ENCODE measurements around the gene DCPS.

DCPS gene

DNA sequence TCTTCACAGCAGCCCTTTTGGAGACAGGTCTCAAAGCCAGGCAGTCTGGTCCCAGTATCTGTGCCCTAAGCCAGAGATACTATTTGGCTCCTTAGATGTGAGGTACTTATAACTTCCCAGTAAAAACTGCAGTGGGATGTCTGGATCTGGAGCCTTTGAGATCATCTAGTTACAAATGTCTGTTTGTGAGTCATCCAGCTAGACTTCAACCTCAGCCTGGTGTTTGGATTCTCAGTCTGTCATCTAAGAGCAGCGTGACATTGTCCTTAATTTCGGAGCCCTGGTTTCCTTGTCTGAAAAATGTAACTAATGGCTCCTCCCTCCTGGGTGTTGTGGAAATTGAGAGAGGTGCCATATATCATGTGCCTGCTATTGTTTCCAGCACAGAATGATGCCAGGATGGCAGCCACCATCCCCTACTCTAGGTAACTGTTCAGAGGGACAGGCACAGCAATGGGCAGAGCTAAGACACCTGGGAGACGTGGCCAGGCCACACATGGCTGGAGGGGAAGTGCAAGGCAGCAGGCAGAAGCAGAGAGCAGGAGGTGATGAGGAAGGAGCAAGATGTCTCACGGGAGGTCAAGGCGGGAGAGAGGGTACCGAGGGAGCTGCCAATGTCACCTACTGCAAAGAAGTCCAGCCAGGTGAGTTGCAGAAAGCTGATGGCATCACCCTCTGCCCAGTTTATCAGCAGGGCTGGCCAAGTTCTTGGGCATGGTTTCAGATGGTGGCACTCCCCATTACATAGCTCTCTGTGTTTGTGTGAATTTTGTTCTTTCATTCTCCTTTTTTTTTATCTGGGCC, 31.0 kb downstream of the DCPS start:
- H3K4me2 ChIP-seq: no peak overlapping the region
- H3K79me2 ChIP-seq (ENCODE audit: insufficient read depth, low read depth): no peaks in the 10 kb centered on the region

GRCh38 chr11:126335463-126335760, 31.6 kb downstream of the DCPS start:
- TF ChIP-seq, protein P1, sequence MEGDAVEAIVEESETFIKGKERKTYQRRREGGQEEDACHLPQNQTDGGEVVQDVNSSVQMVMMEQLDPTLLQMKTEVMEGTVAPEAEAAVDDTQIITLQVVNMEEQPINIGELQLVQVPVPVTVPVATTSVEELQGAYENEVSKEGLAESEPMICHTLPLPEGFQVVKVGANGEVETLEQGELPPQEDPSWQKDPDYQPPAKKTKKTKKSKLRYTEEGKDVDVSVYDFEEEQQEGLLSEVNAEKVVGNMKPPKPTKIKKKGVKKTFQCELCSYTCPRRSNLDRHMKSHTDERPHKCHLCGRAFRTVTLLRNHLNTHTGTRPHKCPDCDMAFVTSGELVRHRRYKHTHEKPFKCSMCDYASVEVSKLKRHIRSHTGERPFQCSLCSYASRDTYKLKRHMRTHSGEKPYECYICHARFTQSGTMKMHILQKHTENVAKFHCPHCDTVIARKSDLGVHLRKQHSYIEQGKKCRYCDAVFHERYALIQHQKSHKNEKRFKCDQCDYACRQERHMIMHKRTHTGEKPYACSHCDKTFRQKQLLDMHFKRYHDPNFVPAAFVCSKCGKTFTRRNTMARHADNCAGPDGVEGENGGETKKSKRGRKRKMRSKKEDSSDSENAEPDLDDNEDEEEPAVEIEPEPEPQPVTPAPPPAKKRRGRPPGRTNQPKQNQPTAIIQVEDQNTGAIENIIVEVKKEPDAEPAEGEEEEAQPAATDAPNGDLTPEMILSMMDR (conservative IDR thresholded peaks at IDR 0.05; ENCODE audit: low read depth, low read length): no peak
- Histone ChIP-seq H3K27me3 (ENCODE audit: insufficient read depth, low read depth) (no peaks in the 10 kb centered on the region), H3K4me2 (no peak overlapping the region), H2AFZ (ENCODE audit: low read depth) (no peak overlapping the region), H3K9ac (no peak overlapping the region), H3K4me3 (IDR thresholded peaks at IDR 0.05; ENCODE audit: insufficient read depth, low read depth, low read length) (no peak overlapping the region), H3K27ac (no peak overlapping the region), H3K4me1 (ENCODE audit: low read depth, poor library complexity, severe bottlenecking) (no peaks in the 10 kb centered on the region), H3K79me2 (ENCODE audit: insufficient read depth, low read depth) (no peaks in the 10 kb centered on the region), H4K20me1 (ENCODE audit: insufficient read depth) (no peaks in the 10 kb centered on the region), H3K36me3 (ENCODE audit: insufficient read depth) (no peaks in the 10 kb centered on the region)

More for the DNA sequence above, 31.0 kb downstream of the DCPS start:
- Histone ChIP-seq H3K9ac (no peak overlapping the region), H3K4me1 (ENCODE audit: low read depth, poor library complexity, severe bottlenecking) (no peaks in the 10 kb centered on the region), H3K36me3 (ENCODE audit: insufficient read depth) (no peaks in the 10 kb centered on the region), H3K27me3 (ENCODE audit: insufficient read depth, low read depth) (no peaks in the 10 kb centered on the region), H3K27ac (no peak overlapping the region), H4K20me1 (ENCODE audit: insufficient read depth) (no peaks in the 10 kb centered on the region), H3K4me3 (IDR thresholded peaks at IDR 0.05; ENCODE audit: insufficient read depth, low read depth, low read length) (no peak overlapping the region), H2AFZ (ENCODE audit: low read depth) (no peak overlapping the region)
- TF ChIP-seq, protein P1 (conservative IDR thresholded peaks at IDR 0.05; ENCODE audit: low read depth, low read length): no peak

DNA sequence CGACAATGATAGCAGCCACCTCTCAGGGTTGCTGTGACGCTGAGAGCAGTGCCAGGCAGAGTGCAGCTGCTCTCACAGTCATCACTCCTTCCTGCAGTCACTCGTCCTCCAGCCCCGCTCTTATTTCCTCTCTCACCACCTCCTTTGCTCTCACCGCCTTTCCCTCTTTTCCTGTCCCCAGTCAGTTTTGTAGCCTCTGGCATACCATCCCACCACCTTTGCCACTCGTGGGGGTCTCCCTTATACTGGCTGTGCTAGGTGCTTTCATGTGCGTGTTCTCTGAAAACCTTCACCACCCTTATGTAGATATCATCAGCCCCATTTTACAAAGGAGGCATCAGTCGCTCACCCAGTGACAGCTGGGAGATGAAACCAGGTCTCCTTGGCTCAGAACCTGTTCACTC, 32.3 kb downstream of the DCPS start:
- Histone ChIP-seq H3K4me3 (IDR thresholded peaks at IDR 0.05; ENCODE audit: insufficient read depth, low read depth, low read length) (no peak overlapping the region), H2AFZ (ENCODE audit: low read depth) (no peak overlapping the region), H3K4me1 (ENCODE audit: low read depth, poor library complexity, severe bottlenecking) (no peaks in the 10 kb centered on the region), H3K36me3 (ENCODE audit: insufficient read depth) (no peaks in the 10 kb centered on the region), H3K79me2 (ENCODE audit: insufficient read depth, low read depth) (no peaks in the 10 kb centered on the region), H3K4me2 (no peak overlapping the region), H4K20me1 (ENCODE audit: insufficient read depth) (no peaks in the 10 kb centered on the region), H3K27me3 (ENCODE audit: insufficient read depth, low read depth) (no peaks in the 10 kb centered on the region), H3K9ac (no peak overlapping the region), H3K27ac (no peak overlapping the region)
- TF ChIP-seq, protein P1 (conservative IDR thresholded peaks at IDR 0.05; ENCODE audit: low read depth, low read length): no peak

- H3K4me2 ChIP-seq: no peak overlapping the region
- no peaks in the 10 kb centered on the region for H3K4me1 ChIP-seq (ENCODE audit: low read depth, poor library complexity, severe bottlenecking)
- no peaks in the 10 kb centered on the region for H3K79me2 ChIP-seq (ENCODE audit: insufficient read depth, low read depth)
- no peak overlapping the region for H2AFZ ChIP-seq (ENCODE audit: low read depth)
- TF ChIP-seq, protein P1 (conservative IDR thresholded peaks at IDR 0.05; ENCODE audit: low read depth, low read length): no peak
- no peaks in the 10 kb centered on the region for H3K36me3 ChIP-seq (ENCODE audit: insufficient read depth)
- H3K27me3 ChIP-seq (ENCODE audit: insufficient read depth, low read depth): no peaks in the 10 kb centered on the region
- H3K27ac ChIP-seq: no peak overlapping the region
- no peaks in the 10 kb centered on the region for H4K20me1 ChIP-seq (ENCODE audit: insufficient read depth)
- H3K4me3 ChIP-seq (IDR thresholded peaks at IDR 0.05; ENCODE audit: insufficient read depth, low read depth, low read length): no peak overlapping the region
- H3K9ac ChIP-seq: no peak overlapping the region
Measured at GRCh38 chr11:126336671-126337101, 32.8 kb downstream of the DCPS start.
